ENCODE measurements around the gene DTX3. TPM values are rescaled to one million over a fixed set of nuclear protein-coding genes. Genes with fewer than 3 reads are reported as not detected.

Gene DTX3
- total RNA-seq, 1 experiment from 2014 or later: 11.9 TPM

DNA sequence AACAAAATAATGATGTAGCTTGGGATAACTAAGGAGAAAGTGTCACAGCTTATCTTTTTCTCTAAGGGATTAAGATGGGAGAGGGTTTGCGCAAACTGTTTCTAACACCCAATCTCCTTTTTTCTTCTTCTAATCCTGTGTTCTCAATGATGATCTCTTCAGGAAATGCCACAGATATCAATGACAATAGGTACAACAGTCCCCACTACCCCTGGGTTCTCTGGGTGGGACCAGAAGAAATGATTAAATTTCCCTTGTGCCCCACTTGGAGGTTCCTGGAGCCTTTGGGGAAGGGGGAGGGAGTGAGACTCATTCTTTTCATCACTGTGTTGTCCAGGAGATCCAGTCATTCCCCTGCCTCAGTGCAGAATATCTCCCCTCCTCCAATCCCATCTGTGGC lies 22.2 kb upstream of the DTX3 start:
- H2AFZ ChIP-seq (ENCODE audit: low read length): no peak overlapping the region
- BruUV-seq (replicated peaks): no TSS peak
- POLR2A ChIA-PET (ENCODE audit: unreplicated experiment): interaction anchor here (0.5 kb wide), 1 partner anchor 21 kb away, joined by 3 read pairs; no protein-coding TSS in a partner anchor
- no peaks in the 10 kb centered on the region for H4K20me1 ChIP-seq (ENCODE audit: low read length)
- intact Hi-C loops (cut with micrococcal nuclease): loop anchor here (2.0 to 5.0 kb wide), 2 partner anchors 36 to 110 kb away; partner anchors contain the start of genes DCTN2 and OS9
- H3F3A ChIP-seq (ENCODE audit: low read length, unreplicated experiment): no peaks in the 10 kb centered on the region
- no peaks in the 10 kb centered on the region for H3K79me2 ChIP-seq (ENCODE audit: low read length)
- peaks cover 9% of the 10 kb centered on the region for H3K4me1 ChIP-seq (ENCODE audit: insufficient read depth, low read length)
- no peak for TF ChIP-seq EZH2phosphoT487 (IDR thresholded peaks at IDR 0.05; ENCODE audit: borderline replicate concordance, low read length)
- TF ChIP-seq CTCF (conservative IDR thresholded peaks at IDR 0.05; ENCODE audit: low read depth, low read length): no peak
- TF ChIP-seq EZH2 (IDR thresholded peaks at IDR 0.05; ENCODE audit: low read length, unreplicated experiment): no peak
- H3K9ac ChIP-seq (ENCODE audit: low read length): no peak overlapping the region
- CTCF ChIA-PET: interaction anchor here (0.6 to 1.0 kb wide), 3 partner anchors 40 to 92 kb away, joined by 3 to 4 read pairs (median 3); no protein-coding TSS in a partner anchor
- no peak for DNase-seq
- no peaks in the 10 kb centered on the region for H3K9me2 ChIP-seq (replicated peaks; ENCODE audit: low read length)
- H3K4me3 ChIP-seq (ENCODE audit: low read length): no peak overlapping the region
- ATAC-seq: no peak
- H3K4me2 ChIP-seq (ENCODE audit: low read length): no peak overlapping the region
- H3K9me3 ChIP-seq (ENCODE audit: low read length): no peaks in the 10 kb centered on the region
- no peaks in the 10 kb centered on the region for H3K27me3 ChIP-seq (ENCODE audit: low read length)
- H3K27ac ChIP-seq (ENCODE audit: low read length): no peak overlapping the region
- no peaks in the 10 kb centered on the region for H3K36me3 ChIP-seq (ENCODE audit: low read depth, low read length)

GRCh38 chr12:57583008-57583831 lies 21.4 kb upstream of the DTX3 start:
- Histone ChIP-seq H4K20me1 (ENCODE audit: low read length) (no peaks in the 10 kb centered on the region), H2AFZ (ENCODE audit: low read length) (no peak overlapping the region), H3K4me3 (ENCODE audit: low read length) (no peak overlapping the region), H3K9me2 (replicated peaks; ENCODE audit: low read length) (no peaks in the 10 kb centered on the region), H3K4me1 (ENCODE audit: insufficient read depth, low read length) (peaks cover 9% of the 10 kb centered on the region), H3K27me3 (ENCODE audit: low read length) (no peaks in the 10 kb centered on the region), H3F3A (ENCODE audit: low read length, unreplicated experiment) (no peaks in the 10 kb centered on the region), H3K9ac (ENCODE audit: low read length) (no peak overlapping the region), H3K36me3 (ENCODE audit: low read depth, low read length) (no peaks in the 10 kb centered on the region), H3K79me2 (ENCODE audit: low read length) (no peaks in the 10 kb centered on the region), H3K27ac (ENCODE audit: low read length) (no peak overlapping the region), H3K4me2 (ENCODE audit: low read length) (no peak overlapping the region), H3K9me3 (ENCODE audit: low read length) (no peaks in the 10 kb centered on the region)
- peak; percentile 84 for DNase-seq
- intact Hi-C loops (cut with micrococcal nuclease): loop anchor here (1.0 to 5.0 kb wide), 3 partner anchors 36 to 109 kb away; partner anchors contain the start of genes DCTN2 and OS9
- peak; percentile 88 for ATAC-seq
- CTCF ChIA-PET: interaction anchor here (0.6 to 1.3 kb wide), 8 partner anchors 8 to 1308 kb away, joined by 3 to 12 read pairs (median 4); partner anchors contain the start of genes ARHGEF25, B4GALNT1 and DCTN2
- no TSS peak for BruUV-seq (replicated peaks)
- POLR2A ChIA-PET (ENCODE audit: unreplicated experiment): interaction anchor here (0.6 kb wide), 1 partner anchor 198 kb away, joined by 3 read pairs; no protein-coding TSS in a partner anchor
- TF ChIP-seq EZH2phosphoT487 (IDR thresholded peaks at IDR 0.05; ENCODE audit: borderline replicate concordance, low read length) (no peak), CTCF (conservative IDR thresholded peaks at IDR 0.05; ENCODE audit: low read depth, low read length) (peak; percentile 97)
